HepG2 (cell line): Measurements from ENCODE around the gene CACNA1F. TPM values are rescaled to one million over a fixed set of nuclear protein-coding genes. Genes with fewer than 3 reads are reported as not detected.

ENCODE experiments used
- ATAC-seq: fragments of 200-7000 bp; cut with Tn5 transposase; 3 replicates; pipeline ENCODE4 v1.9.1; 2020; ENCODE audit warnings: mild to moderate bottlenecking, moderate library complexity
- BruUV-seq: library from RNA; stranded (reverse); fragments of 400-500 nt; replicated peaks from 2 replicates; lab custom pipeline; 2021; lab: Mats Ljungman, UMichigan
- CTCF ChIA-PET: fragments of 300-600 bp; formaldehyde crosslinking; extraction: SDS; loops from one replicate; lab custom pipeline; 2021; ENCODE audit warnings: low total read pairs, inconsistent platforms, low intra/inter-chr PET ratio; lab: Yijun Ruan, JAX
- POLR2A ChIA-PET: fragments of 350-600 bp; sonication (Branson Sonifier 250); formaldehyde crosslinking; loops from one replicate; lab custom pipeline; 2020; ENCODE audit warnings: antibody characterized with exemption, inconsistent platforms; lab: Yijun Ruan, JAX
- DNase-seq: peaks from one replicate; pipeline ENCODE4 v3.0.0-alpha.2; 2015; ENCODE audit warnings: low spot score
- FAIRE-seq: peaks from 3 replicates; lab custom pipeline; 2011; peaks lifted over from hg19 to GRCh38; lab: Jason Lieb, UNC
- H2AFZ ChIP-seq: one replicate; pipeline ENCODE4 v1.6.1; 2011; ENCODE audit warnings: low read length, inconsistent platforms
- H3K27ac ChIP-seq: fragments of 300-600 bp; 3 replicates; pipeline ENCODE4 v1.8.0; 2011; ENCODE audit warnings: mixed run types, mild to moderate bottlenecking, mixed read lengths, low read length, inconsistent platforms; ENCODE audit not compliant: insufficient read depth; ENCODE audit errors: extremely low read length
- H3K27me3 ChIP-seq, 2 experiments: fragments of 200-600 bp in 1 of 2; 2 replicates in 1 of 2; 3 replicates in 1 of 2; pipeline versions ENCODE4 v1.6.0 to v1.8.0; 2011; ENCODE audit warnings: low read length in 2 of 2, mild to moderate bottlenecking in 2 of 2, moderate library complexity in 2 of 2, inconsistent platforms in 1 of 2; ENCODE audit not compliant: insufficient read depth in 2 of 2, control insufficient read depth in 1 of 2
- H3K36me3 ChIP-seq, 2 experiments: fragments of 200-600 bp in 1 of 2; replicated peaks in 1 of 2; 2 replicates in 1 of 2; 3 replicates in 1 of 2; pipeline versions ENCODE4 v1.5.1 to v1.8.0; 2011; ENCODE audit warnings: low read length in 2 of 2, inconsistent platforms in 1 of 2; ENCODE audit not compliant: insufficient read depth in 2 of 2, control insufficient read depth in 1 of 2
- H3K4me1 ChIP-seq: 2 replicates; pipeline ENCODE4 v1.5.1; 2012; ENCODE audit warnings: low read length, inconsistent platforms; ENCODE audit not compliant: insufficient read depth
- H3K4me2 ChIP-seq: 2 replicates; pipeline ENCODE4 v1.6.0; 2011; ENCODE audit warnings: low read depth, low read length, inconsistent platforms
- H3K4me3 ChIP-seq, 3 experiments: fragments of 200-600 bp in 1 of 3; sonication (generic), shearing (Covaris generic) in 1 of 3; replicated peaks in 1 of 3; 2 replicates each; pipeline ENCODE4 v1.5.1; 2011 to 2016; ENCODE audit warnings: low read length in 3 of 3, inconsistent platforms in 2 of 3, low read depth in 2 of 3, mild to moderate bottlenecking in 2 of 3, control low read depth in 1 of 3, mixed read lengths in 1 of 3; ENCODE audit not compliant: insufficient read depth in 1 of 3
- H3K79me2 ChIP-seq: one replicate; pipeline ENCODE4 v1.6.1; 2011; ENCODE audit warnings: low read length, inconsistent platforms; ENCODE audit not compliant: insufficient read depth
- H3K9ac ChIP-seq: 2 replicates; pipeline ENCODE4 v1.6.0; 2011; ENCODE audit warnings: mild to moderate bottlenecking, low read depth, low read length, inconsistent platforms; ENCODE audit not compliant: insufficient read depth
- H3K9me3 ChIP-seq: 2 replicates; pipeline ENCODE4 v1.5.1; 2012; ENCODE audit warnings: mild to moderate bottlenecking, low read length
- H4K20me1 ChIP-seq: 2 replicates; pipeline ENCODE4 v1.6.0; 2011; ENCODE audit warnings: inconsistent platforms, mild to moderate bottlenecking, low read length, moderate library complexity; ENCODE audit not compliant: insufficient read depth
- HOXA3 ChIP-seq: sonication (generic); formaldehyde crosslinking; IDR thresholded peaks from 2 replicates; pipeline ENCODE4 v1.5.0; 2020; ENCODE audit warnings: missing genetic modification reagents
- IRF2 ChIP-seq: IDR thresholded peaks from 2 replicates; pipeline ENCODE4 v1.6.1; 2018; ENCODE audit warnings: missing genetic modification reagents, missing compliant biosample characterization
- IRF9 ChIP-seq: sonication (generic); formaldehyde crosslinking; IDR thresholded peaks from 2 replicates; pipeline ENCODE4 v1.8.0; 2022; ENCODE audit warnings: missing genetic modification reagents, mild to moderate bottlenecking, borderline replicate concordance
- MAZ ChIP-seq, 2 experiments: sonication (generic) in 1 of 2; formaldehyde crosslinking in 1 of 2; IDR thresholded peaks; 2 replicates each; pipeline versions ENCODE4 v1.5.0 to v1.6.1; 2012 to 2020; ENCODE audit warnings: low read depth in 2 of 2, mild to moderate bottlenecking in 2 of 2, borderline replicate concordance in 1 of 2, improper control_type of control experiment in 1 of 2, low read length in 1 of 2, missing genetic modification reagents in 1 of 2, moderate library complexity in 1 of 2
- MXI1 ChIP-seq: IDR thresholded peaks from 3 replicates; pipeline ENCODE4 v1.6.1; 2012; ENCODE audit warnings: low read depth, low read length, inconsistent platforms, borderline replicate concordance
- PRDM10 ChIP-seq: sonication (generic); formaldehyde crosslinking; IDR thresholded peaks from 2 replicates; pipeline ENCODE4 v1.4.0; 2020; ENCODE audit warnings: low read depth, missing genetic modification reagents
- SALL1 ChIP-seq: sonication (generic); formaldehyde crosslinking; IDR thresholded peaks from 2 replicates; pipeline ENCODE4 v1.8.0; 2022; ENCODE audit warnings: mild to moderate bottlenecking, missing genetic modification reagents
- ZFY ChIP-seq: sonication (generic); formaldehyde crosslinking; IDR thresholded peaks from 2 replicates; pipeline ENCODE4 v1.4.0; 2020; ENCODE audit warnings: missing genetic modification reagents
- ZNF121 ChIP-seq: sonication (generic); formaldehyde crosslinking; IDR thresholded peaks from 2 replicates; pipeline ENCODE4 v1.5.0; 2020; ENCODE audit warnings: mild to moderate bottlenecking, missing genetic modification reagents
- WGBS: methylation state at CpG from one replicate; pipeline ENCODE4 v1.1.6; 2017; ENCODE audit warnings: low lambda C conversion rate; 5-methylcytosine and 5-hydroxymethylcytosine counted together
- in situ Hi-C: cut with HindIII; loops from 2 replicates; pipeline ENCODE4 v1.10.0; 2017; ENCODE audit warnings: low pct_unique_long_range_greater_than_20kb; ENCODE audit not compliant: extremely low pct_ligation_motif_present
- intact Hi-C: fragments of 100-400 bp; cut with micrococcal nuclease; formaldehyde crosslinking; loops from one replicate; pipeline ENCODE4 v1.10.0; 2022; ENCODE audit not compliant: unreplicated experiment
- polyA plus RNA-seq, 8 experiments: library from polyadenylated mRNA; depleted of rRNA in 3 of 8; stranded (reverse) in 7 of 8; unstranded in 1 of 8; fragments of >200 nt; fragmentation: Illumina TruSeq in 4 of 8; extraction: Trizol in 4 of 8; gene quantifications; 2 replicates each; pipeline versions ENCODE4 v1.2.1 to v1.2.3, GENCODE V29; 2011 to 2016; ENCODE audit warnings: low read depth in 4 of 8, missing spikeins in 1 of 8, mixed read lengths in 1 of 8; ENCODE audit not compliant: insufficient read depth in 1 of 8
- total RNA-seq, 5 experiments: library from RNA; depleted of rRNA; stranded (reverse); fragments of >200 nt; fragmentation: Illumina TruSeq; extraction: Trizol; gene quantifications; 2 replicates each; pipeline ENCODE4 v1.2.3, GENCODE V29; 2016; ENCODE audit warnings: low read depth in 1 of 5
- TF ChIP-seq, protein P1 (sequence below): sonication (generic); formaldehyde crosslinking; IDR thresholded peaks from 2 replicates; pipeline ENCODE4 v1.4.0; 2020; ENCODE audit warnings: missing genetic modification reagents
- TF ChIP-seq, protein P2 (sequence below): sonication (generic); formaldehyde crosslinking; IDR thresholded peaks from 2 replicates; pipeline ENCODE4 v1.4.0; 2020; ENCODE audit warnings: missing genetic modification reagents

The CACNA1F gene
- total and polyA plus RNA-seq, 2 of the 13 experiments (the other 11 are each of a cell fraction or from before 2014, with no cell fraction given) = 0.03 TPM; not detected in 1

- intact Hi-C loops = loop anchor here (5.0 kb wide), 1 partner anchor 41 kb away; the partner anchor contains the start of gene GPKOW
- Histone ChIP-seq H3K36me3 (no peaks in the 10 kb centered on the region), H3K4me3 (peak overlapping the region; percentile 30 to 65 (median 53); a peak in 4 of 6 replicates), H3K4me1 (peaks cover 33% of the 10 kb centered on the region; the same call in 1 of the 2 replicates), H3K79me2 (no peaks in the 10 kb centered on the region), H3K9ac (peak overlapping the region; percentile 67), H4K20me1 (no peaks in the 10 kb centered on the region), H3K4me2 (peak overlapping the region; percentile 57), H2AFZ (no peak overlapping the region), H3K27ac (peak overlapping the region; percentile 71), H3K27me3 (no peaks in the 10 kb centered on the region), H3K9me3 (no peaks in the 10 kb centered on the region)
- ChIA-PET CTCF (interaction anchor here (1.9 kb wide), 1 partner anchor 40 kb away, joined by 6 read pairs; the partner anchor contains the start of gene GPKOW), POLR2A (interaction anchor here (1.0 kb wide), 2 partner anchors 27 to 63 kb away, joined by 3 to 5 read pairs; no protein-coding TSS in a partner anchor)
- BruUV-seq = no TSS peak
- peak; percentile 84 for ATAC-seq
- FAIRE-seq = no peak
- in situ Hi-C loops = loop anchor here (5.0 kb wide), 1 partner anchor 41 kb away; the partner anchor contains the start of gene GPKOW
- peak; percentile 53 for DNase-seq
- WGBS = 18% methylated on average over 12 of the region's 69 CpGs
- TF ChIP-seq IRF9 (CRISPR knock-in tag) (0 out of 2 replicates have a peak, but pooled peaks have one; percentile 28), SALL1 (CRISPR knock-in tag) (peak; percentile 49; the same call in 1 of the 2 replicates), MXI1 (no peak), IRF2 (no peak), ZNF121 (CRISPR knock-in tag) (peak; percentile 34; the same call in 1 of the 2 replicates), MAZ (IDR thresholded peaks at IDR 0.05; ENCODE audit: borderline replicate concordance, low read depth, low read length) (no peak), MAZ (CRISPR knock-in tag; IDR thresholded peaks at IDR 0.05; ENCODE audit: low read depth) (peak; percentile 80), HOXA3 (peak; percentile 54; the same call in 1 of the 2 replicates), PRDM10 (CRISPR knock-in tag) (peak; percentile 90), ZFY (peak; percentile 70)
- TF ChIP-seq, protein P1, sequence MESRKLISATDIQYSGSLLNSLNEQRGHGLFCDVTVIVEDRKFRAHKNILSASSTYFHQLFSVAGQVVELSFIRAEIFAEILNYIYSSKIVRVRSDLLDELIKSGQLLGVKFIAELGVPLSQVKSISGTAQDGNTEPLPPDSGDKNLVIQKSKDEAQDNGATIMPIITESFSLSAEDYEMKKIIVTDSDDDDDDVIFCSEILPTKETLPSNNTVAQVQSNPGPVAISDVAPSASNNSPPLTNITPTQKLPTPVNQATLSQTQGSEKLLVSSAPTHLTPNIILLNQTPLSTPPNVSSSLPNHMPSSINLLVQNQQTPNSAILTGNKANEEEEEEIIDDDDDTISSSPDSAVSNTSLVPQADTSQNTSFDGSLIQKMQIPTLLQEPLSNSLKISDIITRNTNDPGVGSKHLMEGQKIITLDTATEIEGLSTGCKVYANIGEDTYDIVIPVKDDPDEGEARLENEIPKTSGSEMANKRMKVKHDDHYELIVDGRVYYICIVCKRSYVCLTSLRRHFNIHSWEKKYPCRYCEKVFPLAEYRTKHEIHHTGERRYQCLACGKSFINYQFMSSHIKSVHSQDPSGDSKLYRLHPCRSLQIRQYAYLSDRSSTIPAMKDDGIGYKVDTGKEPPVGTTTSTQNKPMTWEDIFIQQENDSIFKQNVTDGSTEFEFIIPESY (CRISPR knock-in tag) = peak; percentile 64; the same call in 1 of the 2 replicates
- TF ChIP-seq, protein P2, sequence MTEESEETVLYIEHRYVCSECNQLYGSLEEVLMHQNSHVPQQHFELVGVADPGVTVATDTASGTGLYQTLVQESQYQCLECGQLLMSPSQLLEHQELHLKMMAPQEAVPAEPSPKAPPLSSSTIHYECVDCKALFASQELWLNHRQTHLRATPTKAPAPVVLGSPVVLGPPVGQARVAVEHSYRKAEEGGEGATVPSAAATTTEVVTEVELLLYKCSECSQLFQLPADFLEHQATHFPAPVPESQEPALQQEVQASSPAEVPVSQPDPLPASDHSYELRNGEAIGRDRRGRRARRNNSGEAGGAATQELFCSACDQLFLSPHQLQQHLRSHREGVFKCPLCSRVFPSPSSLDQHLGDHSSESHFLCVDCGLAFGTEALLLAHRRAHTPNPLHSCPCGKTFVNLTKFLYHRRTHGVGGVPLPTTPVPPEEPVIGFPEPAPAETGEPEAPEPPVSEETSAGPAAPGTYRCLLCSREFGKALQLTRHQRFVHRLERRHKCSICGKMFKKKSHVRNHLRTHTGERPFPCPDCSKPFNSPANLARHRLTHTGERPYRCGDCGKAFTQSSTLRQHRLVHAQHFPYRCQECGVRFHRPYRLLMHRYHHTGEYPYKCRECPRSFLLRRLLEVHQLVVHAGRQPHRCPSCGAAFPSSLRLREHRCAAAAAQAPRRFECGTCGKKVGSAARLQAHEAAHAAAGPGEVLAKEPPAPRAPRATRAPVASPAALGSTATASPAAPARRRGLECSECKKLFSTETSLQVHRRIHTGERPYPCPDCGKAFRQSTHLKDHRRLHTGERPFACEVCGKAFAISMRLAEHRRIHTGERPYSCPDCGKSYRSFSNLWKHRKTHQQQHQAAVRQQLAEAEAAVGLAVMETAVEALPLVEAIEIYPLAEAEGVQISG (CRISPR knock-in tag) = 0 out of 2 replicates have a peak, but pooled peaks have one; percentile 24
Observed at GRCh38 chrX:49163555-49164419, 69.4 kb downstream of the CACNA1F start.
